Ecto neural progenitor cell (in vitro differentiated cells): ENCODE measurements around the gene NUP133.
A peak's percentile ranks its signal among the peaks of the same experiment; 100 is the strongest.
"Not testable (repeated sequence)": the region's sequence is repeated elsewhere in the genome, so short reads cannot be mapped to it uniquely, and the experiment has no call there.

Experiments
- DNase-seq: peaks from one replicate; pipeline ENCODE4 v3.0.0-alpha.2; 2018; ENCODE audit warnings: low spot score

The NUP133 gene

GRCh38 chr1:229448845-229449244 is 59.3 kb downstream of the NUP133 start:
- no peak for DNase-seq

DNA sequence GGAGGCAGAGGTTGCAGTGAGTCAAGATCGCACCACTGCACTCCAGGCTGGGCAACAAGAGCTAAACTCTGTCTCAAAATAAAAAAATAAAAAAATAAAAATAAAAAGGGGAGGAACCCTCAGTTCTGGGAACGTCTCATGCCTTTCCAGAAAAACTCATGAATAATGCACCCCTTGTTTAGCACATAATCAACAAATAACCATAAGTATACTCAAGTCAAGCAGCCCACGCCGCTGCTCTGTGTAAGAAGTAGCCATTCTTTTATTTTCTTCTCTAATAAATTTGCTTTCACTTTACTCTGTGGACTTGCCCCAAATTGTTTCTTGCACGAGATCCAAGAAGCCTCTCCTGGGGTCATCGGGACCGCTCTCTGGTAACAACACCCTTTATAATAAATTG is 59.8 kb downstream of the NUP133 start:
- no peak for DNase-seq

- DNase-seq, result no peak
These were observed 60.3 kb downstream of the NUP133 start for GRCh38 chr1:229447809-229448252.

DNA sequence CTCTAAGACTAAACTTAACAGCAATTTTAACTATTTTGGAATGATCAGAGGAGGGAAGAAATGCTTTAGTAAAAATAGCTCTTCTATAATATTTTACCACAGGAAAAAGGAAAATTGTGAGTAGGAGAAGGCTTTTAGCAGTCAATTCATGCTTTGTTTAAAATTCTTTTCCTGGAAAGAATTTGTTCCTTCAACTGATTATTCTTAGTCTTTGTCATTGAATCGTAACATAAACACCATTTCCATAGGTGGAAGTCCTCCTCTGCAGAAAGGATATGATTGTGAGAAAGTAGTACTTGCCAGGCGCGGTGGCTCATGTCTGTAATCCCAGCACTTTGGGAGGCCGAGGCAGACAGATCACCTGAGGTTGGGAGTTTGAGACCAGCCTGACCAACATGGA is 62.3 kb downstream of the NUP133 start:
- no peak for DNase-seq

DNA sequence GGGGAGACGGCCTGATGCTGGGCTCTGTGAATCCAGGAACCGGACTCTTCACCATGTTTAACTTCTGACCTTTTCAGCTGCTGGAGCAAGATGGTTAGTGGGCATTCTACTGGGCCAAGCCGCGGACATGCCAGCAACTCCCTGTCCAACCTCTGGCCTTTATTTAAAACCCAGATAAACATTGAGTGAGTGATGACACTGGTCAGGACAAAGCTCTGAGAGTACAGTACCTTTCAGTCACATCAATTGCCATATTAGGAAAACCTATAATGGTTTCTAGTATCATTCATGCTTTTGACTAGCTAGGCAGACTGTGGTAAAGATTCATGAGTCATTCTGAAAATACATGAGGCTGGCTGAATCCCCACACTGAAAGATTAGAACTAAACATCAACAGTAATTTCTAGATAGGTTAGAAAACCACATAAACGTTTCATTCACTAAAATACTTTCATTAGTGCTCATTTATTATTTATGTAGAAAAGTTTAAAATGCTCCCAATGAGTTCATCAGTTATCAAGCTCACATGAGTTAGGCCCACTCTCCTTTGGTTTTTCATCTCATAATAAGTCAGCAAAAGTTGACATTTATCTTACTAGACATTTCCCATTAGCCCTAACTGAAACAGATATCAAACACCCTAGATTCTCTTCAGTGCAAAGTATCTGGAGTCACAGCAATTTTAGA is 67.1 kb downstream of the NUP133 start:
- DNase-seq, result no peak

DNA sequence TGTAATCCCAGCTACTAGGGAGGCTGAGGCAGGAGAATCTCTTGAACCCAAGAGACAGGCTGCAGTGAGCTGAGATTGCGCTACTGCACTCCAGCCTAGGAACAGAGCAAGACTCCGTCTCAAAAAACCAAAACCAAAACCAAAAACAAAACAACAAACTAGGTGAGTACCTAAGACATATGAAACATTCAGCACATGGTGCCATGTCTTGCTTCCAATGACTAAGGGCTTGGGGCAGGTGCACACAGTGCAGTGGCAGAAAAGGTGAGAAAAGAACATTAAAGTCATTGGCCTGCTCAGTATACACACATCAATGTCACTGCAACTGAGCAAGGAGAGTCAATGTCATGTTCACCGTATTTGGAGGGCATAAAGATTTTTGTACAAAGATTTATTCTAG is 70.1 kb downstream of the NUP133 start:
- no peak for DNase-seq

GRCh38 chr1:229437443-229437842 is 70.7 kb downstream of the NUP133 start:
- no peak for DNase-seq

GRCh38 chr1:229436201-229436600 is 71.9 kb downstream of the NUP133 start:
- DNase-seq, result no peak

GRCh38 chr1:229434641-229435051 is 73.5 kb downstream of the NUP133 start:
- peak; percentile 76 for DNase-seq

- DNase-seq, result peak; percentile 78
These were observed 74.0 kb downstream of the NUP133 start, which contains the start of gene ACTA1 for GRCh38 chr1:229434005-229434640. Gene ACTA1 (minus strand): TSS chr1:229434094. CDS start chr1:229433115, 979 bp downstream.

GRCh38 chr1:229433364-229434004 is 74.7 kb downstream of the NUP133 start:
- no peak for DNase-seq

- DNase-seq, result no peak
These were observed 75.2 kb downstream of the NUP133 start for GRCh38 chr1:229432905-229433304.

- DNase-seq, result no peak
These were observed 76.1 kb downstream of the NUP133 start for GRCh38 chr1:229432116-229432461.

GRCh38 chr1:229431284-229432115 is 76.6 kb downstream of the NUP133 start:
- DNase-seq, result no peak

DNA sequence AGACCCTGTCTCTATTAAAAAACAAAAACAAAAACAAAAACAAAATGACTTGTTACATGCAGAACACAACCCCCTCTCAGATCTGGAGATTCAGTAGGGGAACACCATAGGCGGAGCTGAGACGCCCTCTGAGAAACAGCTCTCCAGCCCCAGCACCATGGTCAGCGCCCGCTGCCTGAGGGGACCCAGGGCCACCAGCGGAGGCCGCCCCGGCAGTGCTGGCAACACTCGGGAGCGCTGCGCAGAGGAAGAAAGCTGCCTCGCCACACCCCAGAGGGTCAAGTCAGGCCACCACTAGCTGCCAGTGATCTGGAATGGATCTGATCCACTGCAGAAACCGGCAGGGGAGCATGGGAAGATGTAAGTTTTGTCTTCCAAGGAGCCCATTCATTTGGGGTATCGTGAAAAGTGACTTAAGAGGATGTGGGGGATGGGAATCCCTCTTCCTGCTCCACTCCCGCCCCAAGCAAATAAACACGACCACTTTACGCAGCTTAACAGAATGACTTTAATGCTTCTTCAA is 77.3 kb downstream of the NUP133 start:
- DNase-seq, result peak; percentile 89

- DNase-seq, result no peak
These were observed 79.9 kb downstream of the NUP133 start for GRCh38 chr1:229428256-229428655.

DNA sequence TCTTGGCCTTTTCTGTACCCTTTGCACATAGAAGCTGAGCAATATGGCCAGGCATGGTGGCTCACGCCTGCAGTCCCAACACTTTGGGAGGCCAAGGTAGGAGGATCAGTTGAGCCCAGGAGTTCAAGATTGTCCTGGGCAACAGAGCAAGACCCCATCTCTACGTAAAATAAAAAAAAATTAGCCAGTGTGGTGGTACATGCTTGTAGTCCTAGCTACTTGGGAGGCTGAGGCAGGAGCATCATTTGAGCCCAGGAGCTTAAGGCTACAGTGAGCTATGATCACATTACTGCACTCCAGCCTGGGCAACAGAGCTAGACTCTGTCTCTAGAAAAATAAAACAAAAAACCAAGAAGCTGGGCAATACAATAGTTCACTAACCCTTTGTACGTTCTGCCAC is 80.6 kb downstream of the NUP133 start:
- DNase-seq, result no peak

GRCh38 chr1:229425564-229426159 is 82.5 kb downstream of the NUP133 start:
- no peak for DNase-seq

DNA sequence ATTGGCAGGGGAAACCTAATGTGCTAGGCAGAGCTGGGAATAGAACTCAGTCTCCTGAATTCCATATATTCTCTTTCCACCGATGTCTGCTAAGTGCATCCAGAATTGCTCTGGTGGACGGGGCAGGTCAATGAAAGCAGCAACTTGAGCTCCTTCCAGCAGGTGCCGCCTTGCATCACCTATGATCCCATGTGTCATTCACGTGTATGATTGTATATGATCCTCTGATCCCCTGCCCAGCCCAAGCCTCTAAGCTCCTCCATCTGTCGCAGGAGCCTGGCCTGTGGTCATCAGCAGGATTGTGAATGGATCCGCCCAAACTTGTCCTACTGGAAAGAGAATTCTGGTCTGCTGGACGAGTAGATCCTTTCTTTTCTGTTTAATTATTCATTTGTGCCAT is 87.4 kb downstream of the NUP133 start:
- DNase-seq, result no peak

GRCh38 chr1:229420224-229420623 is 87.9 kb downstream of the NUP133 start:
- DNase-seq, result no peak

DNA sequence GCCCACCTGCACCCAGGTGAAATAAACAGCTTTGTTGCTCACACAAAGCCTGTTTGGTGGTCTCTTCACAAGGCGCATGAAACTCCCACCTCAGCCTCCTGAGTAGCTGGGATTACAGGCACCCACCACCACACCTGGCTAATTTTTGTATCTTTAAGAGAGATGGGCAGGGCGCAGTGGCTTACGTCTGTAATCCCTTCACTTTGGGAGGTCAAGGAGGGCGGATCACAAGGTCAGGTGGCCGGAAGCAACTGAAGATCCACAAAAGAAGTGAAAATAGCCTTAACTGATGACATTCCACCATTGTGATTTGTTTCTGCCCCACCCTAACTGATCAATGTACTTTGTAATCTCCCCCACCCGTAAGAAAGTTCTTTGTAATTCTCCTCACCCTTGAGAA is 89.6 kb downstream of the NUP133 start:
- DNase-seq, result not testable (repeated sequence)

DNA sequence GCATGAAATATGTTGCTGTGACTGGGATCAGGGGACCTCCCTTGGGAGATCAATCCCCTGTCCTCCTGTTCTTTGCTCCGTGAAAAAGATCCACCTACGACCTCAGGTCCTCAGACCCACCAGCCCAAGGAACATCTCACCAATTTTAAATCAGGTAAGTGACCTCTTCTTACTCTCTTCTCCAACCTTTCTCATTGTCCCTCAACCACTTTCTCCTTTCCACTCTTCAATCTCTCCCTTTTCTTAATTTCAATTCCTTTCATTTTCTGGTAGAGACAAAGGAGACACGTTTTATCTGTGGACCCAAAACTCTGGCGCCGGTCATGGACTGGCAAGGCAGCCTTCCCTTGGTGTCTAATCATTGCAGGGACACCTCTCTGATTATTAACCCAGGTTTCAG is 95.3 kb downstream of the NUP133 start:
- not testable (repeated sequence) for DNase-seq
